ENCODE measurements around the gene SLC37A1. TPM values are rescaled to one million over a fixed set of nuclear protein-coding genes. Genes with fewer than 3 reads are reported as not detected.

Gene SLC37A1
- total RNA-seq, 1 experiment from 2014 or later, result 15.0 TPM

DNA sequence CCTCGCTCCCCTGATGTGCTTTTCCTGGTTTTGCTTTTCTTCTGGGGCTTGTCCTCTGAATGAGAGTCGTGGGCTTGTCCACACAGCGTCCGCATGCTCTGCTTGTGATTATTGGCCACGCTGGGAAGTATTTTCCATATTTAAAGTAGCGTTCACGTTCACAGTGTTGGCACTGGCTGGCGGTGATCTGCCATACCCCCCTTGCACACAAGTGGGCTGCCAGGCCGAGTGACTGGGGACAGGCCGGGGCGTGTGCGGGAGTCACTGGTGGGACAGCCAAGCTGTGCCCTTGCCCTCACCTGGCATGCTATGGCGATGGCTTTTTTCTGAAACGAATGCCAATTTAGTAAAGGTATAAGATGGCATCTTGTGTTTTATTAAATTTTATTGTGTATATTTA, 32.8 kb downstream of the SLC37A1 start:
- Histone ChIP-seq H3K9me2 (ENCODE audit: insufficient read depth) (no peaks in the 10 kb centered on the region), H3K36me3 (ENCODE audit: control insufficient read depth in 1 of 2, insufficient read depth in 2 of 2, low read length in 2 of 2) (no peaks in the 10 kb centered on the region; a peak in 1 of 4 replicates), H2AFZ (ENCODE audit: low read depth, low read length, poor library complexity, severe bottlenecking) (no peak overlapping the region), H3K4me3 (replicated peaks in 1 of 2; ENCODE audit: low read depth in 1 of 2, low read length in 2 of 2) (no peak overlapping the region), H3K9me3 (ENCODE audit: control insufficient read depth in 1 of 2, insufficient read depth in 1 of 2, low read depth in 1 of 2, low read length in 2 of 2) (no peaks in the 10 kb centered on the region), H4K20me1 (ENCODE audit: insufficient read depth) (no peaks in the 10 kb centered on the region), H3K79me2 (ENCODE audit: insufficient read depth, low read length) (no peaks in the 10 kb centered on the region), H3K4me1 (ENCODE audit: control insufficient read depth in 1 of 2, insufficient read depth in 2 of 2, low read length in 2 of 2) (no peaks in the 10 kb centered on the region), H3K27me3 (ENCODE audit: insufficient read depth, low read length) (no peaks in the 10 kb centered on the region), H3K4me2 (ENCODE audit: low read length) (no peak overlapping the region), H3K9ac (ENCODE audit: low read length) (no peak overlapping the region), H3K27ac (ENCODE audit: low read depth, low read length) (no peak overlapping the region)
- ChIA-PET RAD21 (ENCODE audit: low non-redundant PET in 1 of 2, low total read pairs in 2 of 2, uncharacterized antibody in 2 of 2, unreplicated experiment in 2 of 2) (no interaction called here), POLR2A (no interaction called here), CTCF (no interaction called here)
- no peak for TF ChIP-seq TCF7L2 (IDR thresholded peaks at IDR 0.05; ENCODE audit: borderline replicate concordance, extremely low read depth, insufficient read depth, insufficient read length)
- TF ChIP-seq, protein P1, sequence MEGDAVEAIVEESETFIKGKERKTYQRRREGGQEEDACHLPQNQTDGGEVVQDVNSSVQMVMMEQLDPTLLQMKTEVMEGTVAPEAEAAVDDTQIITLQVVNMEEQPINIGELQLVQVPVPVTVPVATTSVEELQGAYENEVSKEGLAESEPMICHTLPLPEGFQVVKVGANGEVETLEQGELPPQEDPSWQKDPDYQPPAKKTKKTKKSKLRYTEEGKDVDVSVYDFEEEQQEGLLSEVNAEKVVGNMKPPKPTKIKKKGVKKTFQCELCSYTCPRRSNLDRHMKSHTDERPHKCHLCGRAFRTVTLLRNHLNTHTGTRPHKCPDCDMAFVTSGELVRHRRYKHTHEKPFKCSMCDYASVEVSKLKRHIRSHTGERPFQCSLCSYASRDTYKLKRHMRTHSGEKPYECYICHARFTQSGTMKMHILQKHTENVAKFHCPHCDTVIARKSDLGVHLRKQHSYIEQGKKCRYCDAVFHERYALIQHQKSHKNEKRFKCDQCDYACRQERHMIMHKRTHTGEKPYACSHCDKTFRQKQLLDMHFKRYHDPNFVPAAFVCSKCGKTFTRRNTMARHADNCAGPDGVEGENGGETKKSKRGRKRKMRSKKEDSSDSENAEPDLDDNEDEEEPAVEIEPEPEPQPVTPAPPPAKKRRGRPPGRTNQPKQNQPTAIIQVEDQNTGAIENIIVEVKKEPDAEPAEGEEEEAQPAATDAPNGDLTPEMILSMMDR (IDR thresholded peaks at IDR 0.05 in 2 of 3, conservative IDR thresholded peaks at IDR 0.05 in 1 of 3; ENCODE audit: borderline replicate concordance in 1 of 3, insufficient read depth in 1 of 3, low read depth in 2 of 3, low read length in 2 of 3), result no peak
- no peak for TF ChIP-seq MAX (IDR thresholded peaks at IDR 0.05)
- TF ChIP-seq ZFX (IDR thresholded peaks at IDR 0.05), result no peak
- no peak for TF ChIP-seq FOSL1 (IDR thresholded peaks at IDR 0.05; ENCODE audit: low read depth)
- no peak for TF ChIP-seq ZNF274 (IDR thresholded peaks at IDR 0.05; ENCODE audit: low read depth, low read length)
- TF ChIP-seq, protein P2, sequence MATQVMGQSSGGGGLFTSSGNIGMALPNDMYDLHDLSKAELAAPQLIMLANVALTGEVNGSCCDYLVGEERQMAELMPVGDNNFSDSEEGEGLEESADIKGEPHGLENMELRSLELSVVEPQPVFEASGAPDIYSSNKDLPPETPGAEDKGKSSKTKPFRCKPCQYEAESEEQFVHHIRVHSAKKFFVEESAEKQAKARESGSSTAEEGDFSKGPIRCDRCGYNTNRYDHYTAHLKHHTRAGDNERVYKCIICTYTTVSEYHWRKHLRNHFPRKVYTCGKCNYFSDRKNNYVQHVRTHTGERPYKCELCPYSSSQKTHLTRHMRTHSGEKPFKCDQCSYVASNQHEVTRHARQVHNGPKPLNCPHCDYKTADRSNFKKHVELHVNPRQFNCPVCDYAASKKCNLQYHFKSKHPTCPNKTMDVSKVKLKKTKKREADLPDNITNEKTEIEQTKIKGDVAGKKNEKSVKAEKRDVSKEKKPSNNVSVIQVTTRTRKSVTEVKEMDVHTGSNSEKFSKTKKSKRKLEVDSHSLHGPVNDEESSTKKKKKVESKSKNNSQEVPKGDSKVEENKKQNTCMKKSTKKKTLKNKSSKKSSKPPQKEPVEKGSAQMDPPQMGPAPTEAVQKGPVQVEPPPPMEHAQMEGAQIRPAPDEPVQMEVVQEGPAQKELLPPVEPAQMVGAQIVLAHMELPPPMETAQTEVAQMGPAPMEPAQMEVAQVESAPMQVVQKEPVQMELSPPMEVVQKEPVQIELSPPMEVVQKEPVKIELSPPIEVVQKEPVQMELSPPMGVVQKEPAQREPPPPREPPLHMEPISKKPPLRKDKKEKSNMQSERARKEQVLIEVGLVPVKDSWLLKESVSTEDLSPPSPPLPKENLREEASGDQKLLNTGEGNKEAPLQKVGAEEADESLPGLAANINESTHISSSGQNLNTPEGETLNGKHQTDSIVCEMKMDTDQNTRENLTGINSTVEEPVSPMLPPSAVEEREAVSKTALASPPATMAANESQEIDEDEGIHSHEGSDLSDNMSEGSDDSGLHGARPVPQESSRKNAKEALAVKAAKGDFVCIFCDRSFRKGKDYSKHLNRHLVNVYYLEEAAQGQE (IDR thresholded peaks at IDR 0.05; ENCODE audit: low read depth), result no peak
- TF ChIP-seq SP1 (IDR thresholded peaks at IDR 0.05; ENCODE audit: low read depth), result no peak
- intact Hi-C loops (cut with micrococcal nuclease), result no loop called here
- no TSS peak for BruUV-seq (replicated peaks)
- ATAC-seq (no peak), DNase-seq (ENCODE audit: low read depth, low spot score) (no peak)

All from HCT116 (cell line).